Natural killer cell (primary cell): ENCODE results near the gene SORCS2. TPM values are rescaled to one million over a fixed set of nuclear protein-coding genes. Genes with fewer than 3 reads are reported as not detected.

Experiments used
- ATAC-seq, 3 donors: fragments of 150-1000 bp in 2 of 3; fragments of 200-7000 bp in 1 of 3; cut with Tn5 transposase; 1 replicate in 1 of 3; 2 replicates in 2 of 3; pipeline ENCODE4 v1.10.0; 2021; ENCODE audit warnings: mild to moderate bottlenecking in 2 of 3, moderate library complexity in 2 of 3
- DNase-seq, 2 donors: peaks; one replicate each; pipeline versions ENCODE4 v3.0.0 to v3.0.0-alpha.2; 2013 to 2021; ENCODE audit warnings: mixed read lengths in 1 of 2
- H3K27ac ChIP-seq: one replicate; pipeline ENCODE4 v1.5.1; 2013; ENCODE audit warnings: mild to moderate bottlenecking, low read length
- H3K27me3 ChIP-seq: one replicate; pipeline ENCODE4 v1.6.1; 2013; ENCODE audit warnings: low read length; ENCODE audit not compliant: control insufficient read depth, insufficient read depth
- H3K36me3 ChIP-seq: one replicate; pipeline ENCODE4 v1.6.1; 2013; ENCODE audit warnings: low read length; ENCODE audit not compliant: control insufficient read depth, insufficient read depth
- H3K4me1 ChIP-seq: one replicate; pipeline ENCODE4 v1.6.1; 2013; ENCODE audit warnings: low read length; ENCODE audit not compliant: control insufficient read depth, insufficient read depth
- H3K4me3 ChIP-seq: one replicate; pipeline ENCODE4 v1.5.1; 2013; ENCODE audit warnings: low read length
- H3K9me3 ChIP-seq: one replicate; pipeline ENCODE4 v1.6.1; 2013; ENCODE audit warnings: low read length; ENCODE audit not compliant: control insufficient read depth, insufficient read depth
- H3K27ac Mint-ChIP-seq, 2 donors: one replicate each; pipeline ENCODE4 v1.8.0; 2022; ENCODE audit warnings: mild to moderate bottlenecking in 2 of 2, mixed read lengths in 2 of 2, moderate library complexity in 1 of 2
- H3K27me3 Mint-ChIP-seq, 2 donors: one replicate each; pipeline ENCODE4 v1.8.0; 2022; ENCODE audit warnings: low read depth in 2 of 2, mixed read lengths in 2 of 2
- H3K36me3 Mint-ChIP-seq: one replicate; pipeline ENCODE4 v1.8.0; 2022; ENCODE audit warnings: mixed read lengths
- H3K4me1 Mint-ChIP-seq, 2 donors: one replicate each; pipeline ENCODE4 v1.8.0; 2022; ENCODE audit warnings: mixed read lengths in 2 of 2
- H3K4me3 Mint-ChIP-seq: one replicate; pipeline ENCODE4 v1.8.0; 2022; ENCODE audit warnings: mild to moderate bottlenecking, moderate library complexity, mixed read lengths
- H3K9me3 Mint-ChIP-seq, 2 donors: one replicate each; pipeline ENCODE4 v1.8.0; 2022; ENCODE audit warnings: mixed read lengths in 2 of 2
- WGBS: methylation state at CpG from one replicate; pipeline ENCODE4 v1.1.7; 2013; ENCODE audit warnings: missing lambda C conversion rate; ENCODE audit not compliant: insufficient coverage; 5-methylcytosine and 5-hydroxymethylcytosine counted together
- intact Hi-C: fragments of 100-400 bp; cut with micrococcal nuclease; formaldehyde crosslinking; loops from one replicate; pipeline ENCODE4 v1.14.2; 2022
- total RNA-seq, 4 donors: library from RNA; stranded (reverse); fragments of 120-200 nt in 1 of 4; gene quantifications; one replicate each; pipeline versions ENCODE4 v1.2.3 to v1.2.4, GENCODE V29; 2013 to 2022
- TF ChIP-seq, protein P1 (sequence below): fragments of 200-600 bp; IDR thresholded peaks from one replicate; pipeline ENCODE4 v1.8.0; 2022; ENCODE audit warnings: antibody characterized with exemption

Gene SORCS2
- total RNA-seq, 3 donors from 2014 or later (not counting 1 experiment from before 2014, with no cell fraction given) = 1.2 to 2.5 (median 1.4) TPM

DNA sequence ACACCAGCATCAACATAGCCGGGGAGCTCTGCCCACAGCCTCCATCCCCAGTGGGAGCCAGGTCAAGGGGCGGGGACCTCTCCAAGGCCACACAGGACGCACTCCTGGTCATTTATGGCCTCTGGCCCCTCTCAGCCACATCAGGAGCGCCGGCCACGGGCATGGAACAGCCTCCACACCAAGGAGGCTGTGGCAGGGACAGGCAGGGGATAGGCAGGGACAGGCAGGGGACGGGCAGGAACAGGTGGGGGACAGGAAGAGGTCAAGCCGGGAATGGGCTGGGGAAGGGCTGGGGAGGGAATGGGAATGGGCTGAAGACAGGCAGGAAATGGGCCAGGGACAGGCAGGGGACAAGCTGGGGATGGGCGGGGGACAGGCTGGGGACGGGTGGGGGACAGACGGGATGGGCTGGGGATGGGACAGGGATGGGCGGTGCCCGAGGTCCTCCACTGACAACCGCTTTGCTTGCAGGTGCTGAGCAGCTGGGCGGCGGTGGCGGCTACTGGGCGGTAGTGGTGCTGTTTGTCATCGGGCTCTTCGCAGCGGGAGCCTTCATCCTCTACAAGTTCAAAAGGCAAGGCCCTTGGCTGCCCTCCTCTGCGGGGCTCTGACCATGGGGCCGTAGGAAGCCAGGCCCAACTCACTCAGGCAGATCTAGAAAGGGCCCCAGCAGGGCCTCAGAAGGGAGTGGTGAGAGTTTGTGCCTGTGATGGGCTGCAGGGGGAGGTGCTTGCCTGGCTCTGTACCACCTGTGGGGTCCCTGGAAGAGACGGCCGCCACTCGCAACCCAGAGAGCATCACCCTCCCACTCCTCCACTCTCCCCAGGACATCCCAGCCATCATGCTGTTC, 541.7 kb downstream of the SORCS2 start:
- H3K4me1 ChIP-seq = no peaks in the 10 kb centered on the region
- 62% methylated on average over 26 of the region's 26 CpGs for WGBS

DNA sequence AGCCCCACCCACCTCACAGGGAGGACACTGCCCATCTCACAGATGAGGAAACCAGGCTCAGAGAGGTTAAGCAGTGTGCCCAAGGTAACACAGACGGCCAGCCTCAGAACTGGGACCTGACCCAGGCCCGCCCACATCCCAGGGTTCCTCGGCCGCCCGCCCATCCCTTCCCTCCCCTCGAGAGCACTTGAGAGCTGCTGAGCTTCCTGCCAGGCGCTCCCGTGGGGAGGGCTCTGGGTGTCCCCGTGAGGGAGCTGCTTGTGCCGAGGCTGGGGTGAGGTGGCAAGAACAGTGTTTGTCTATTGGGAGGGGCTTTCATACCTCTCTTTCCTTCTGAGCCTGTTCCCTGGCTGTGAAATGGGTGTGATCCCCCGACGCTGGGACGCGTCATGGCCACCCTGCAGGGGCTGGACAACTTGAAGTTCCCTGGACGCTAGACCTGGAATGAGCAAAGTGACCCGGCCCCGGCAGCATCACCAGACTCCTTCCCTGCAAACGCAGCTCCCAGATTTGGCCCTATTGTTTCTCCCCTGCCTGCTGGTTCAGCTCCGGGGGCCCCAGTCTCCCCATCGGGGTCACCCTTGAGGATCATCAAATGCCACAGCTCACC, 542.4 kb downstream of the SORCS2 start:
- Mint-ChIP-seq H3K36me3 (no peaks in the 10 kb centered on the region), H3K27me3 (no peaks in the 10 kb centered on the region), H3K9me3 (no peaks in the 10 kb centered on the region), H3K4me3 (no peak overlapping the region), H3K27ac (no peak overlapping the region), H3K4me1 (no peaks in the 10 kb centered on the region)
- Histone ChIP-seq H3K27me3 (no peaks in the 10 kb centered on the region), H3K4me1 (no peaks in the 10 kb centered on the region), H3K27ac (no peak overlapping the region), H3K36me3 (no peaks in the 10 kb centered on the region), H3K4me3 (no peak overlapping the region), H3K9me3 (no peaks in the 10 kb centered on the region)
- ATAC-seq = no peak
- TF ChIP-seq, protein P1, sequence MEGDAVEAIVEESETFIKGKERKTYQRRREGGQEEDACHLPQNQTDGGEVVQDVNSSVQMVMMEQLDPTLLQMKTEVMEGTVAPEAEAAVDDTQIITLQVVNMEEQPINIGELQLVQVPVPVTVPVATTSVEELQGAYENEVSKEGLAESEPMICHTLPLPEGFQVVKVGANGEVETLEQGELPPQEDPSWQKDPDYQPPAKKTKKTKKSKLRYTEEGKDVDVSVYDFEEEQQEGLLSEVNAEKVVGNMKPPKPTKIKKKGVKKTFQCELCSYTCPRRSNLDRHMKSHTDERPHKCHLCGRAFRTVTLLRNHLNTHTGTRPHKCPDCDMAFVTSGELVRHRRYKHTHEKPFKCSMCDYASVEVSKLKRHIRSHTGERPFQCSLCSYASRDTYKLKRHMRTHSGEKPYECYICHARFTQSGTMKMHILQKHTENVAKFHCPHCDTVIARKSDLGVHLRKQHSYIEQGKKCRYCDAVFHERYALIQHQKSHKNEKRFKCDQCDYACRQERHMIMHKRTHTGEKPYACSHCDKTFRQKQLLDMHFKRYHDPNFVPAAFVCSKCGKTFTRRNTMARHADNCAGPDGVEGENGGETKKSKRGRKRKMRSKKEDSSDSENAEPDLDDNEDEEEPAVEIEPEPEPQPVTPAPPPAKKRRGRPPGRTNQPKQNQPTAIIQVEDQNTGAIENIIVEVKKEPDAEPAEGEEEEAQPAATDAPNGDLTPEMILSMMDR = no peak
- 69% methylated on average over 20 of the region's 20 CpGs for WGBS
- intact Hi-C loops = no loop called here
- no peak for DNase-seq

More for the DNA sequence above, 541.7 kb downstream of the SORCS2 start:
- H3K27ac ChIP-seq = no peak overlapping the region
- DNase-seq (no peak), ATAC-seq (no peak)
- no peaks in the 10 kb centered on the region for H3K4me1 Mint-ChIP-seq
- TF ChIP-seq, protein P1 = no peak
- no peaks in the 10 kb centered on the region for H3K36me3 ChIP-seq
- no peaks in the 10 kb centered on the region for H3K36me3 Mint-ChIP-seq
- H3K27me3 ChIP-seq = no peaks in the 10 kb centered on the region
- no peak overlapping the region for H3K4me3 Mint-ChIP-seq
- H3K9me3 ChIP-seq = no peaks in the 10 kb centered on the region
- no peak overlapping the region for H3K27ac Mint-ChIP-seq
- H3K9me3 Mint-ChIP-seq = no peaks in the 10 kb centered on the region
- H3K27me3 Mint-ChIP-seq = no peaks in the 10 kb centered on the region
- intact Hi-C loops = no loop called here
- H3K4me3 ChIP-seq = no peak overlapping the region

DNA sequence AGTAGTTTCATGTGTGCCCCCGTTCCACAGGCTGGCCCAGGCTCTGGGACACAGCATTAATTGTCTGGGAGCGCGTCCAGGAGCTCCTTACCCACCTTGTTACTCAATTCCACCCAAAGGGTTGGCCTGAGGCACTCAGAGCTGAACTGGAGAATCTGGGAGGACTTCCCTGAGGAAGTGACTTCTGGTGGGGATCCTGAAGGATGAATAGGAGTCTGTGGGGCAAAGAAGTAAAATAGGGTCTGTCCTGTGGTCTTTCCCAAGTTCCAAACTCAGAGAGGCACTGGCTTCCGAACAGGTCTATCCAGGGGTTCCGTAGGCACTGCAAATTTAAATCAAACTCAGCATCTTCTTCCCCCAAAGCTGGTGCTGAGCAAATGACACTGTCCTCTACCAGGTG, 543.1 kb downstream of the SORCS2 start:
- H3K4me1 Mint-ChIP-seq = no peaks in the 10 kb centered on the region
- no peak overlapping the region for H3K4me3 Mint-ChIP-seq
- Histone ChIP-seq H3K27me3 (no peaks in the 10 kb centered on the region), H3K4me1 (no peaks in the 10 kb centered on the region), H3K9me3 (no peaks in the 10 kb centered on the region), H3K27ac (no peak overlapping the region), H3K4me3 (no peak overlapping the region), H3K36me3 (no peaks in the 10 kb centered on the region)
- no peak for ATAC-seq
- TF ChIP-seq, protein P1 = no peak
- no peak for DNase-seq
- no peaks in the 10 kb centered on the region for H3K36me3 Mint-ChIP-seq
- intact Hi-C loops = no loop called here
- H3K9me3 Mint-ChIP-seq = no peaks in the 10 kb centered on the region
- no peak overlapping the region for H3K27ac Mint-ChIP-seq
- no peaks in the 10 kb centered on the region for H3K27me3 Mint-ChIP-seq
- WGBS = 97% methylated on average over 5 of the region's 5 CpGs
